HG03457 (cell line): ENCODE results near the gene DNM3.

Experiments
- ATAC-seq: cut with Tn5 transposase; IDR thresholded peaks from one replicate; pipeline ENCODE4 v1.9.1; 2021; ENCODE audit warnings: moderate number of reproducible peaks; ENCODE audit not compliant: unreplicated experiment

DNM3 gene

GRCh38 chr1:172266528-172267174 lies 425.4 kb downstream of the DNM3 start:
- no peak for ATAC-seq

DNA sequence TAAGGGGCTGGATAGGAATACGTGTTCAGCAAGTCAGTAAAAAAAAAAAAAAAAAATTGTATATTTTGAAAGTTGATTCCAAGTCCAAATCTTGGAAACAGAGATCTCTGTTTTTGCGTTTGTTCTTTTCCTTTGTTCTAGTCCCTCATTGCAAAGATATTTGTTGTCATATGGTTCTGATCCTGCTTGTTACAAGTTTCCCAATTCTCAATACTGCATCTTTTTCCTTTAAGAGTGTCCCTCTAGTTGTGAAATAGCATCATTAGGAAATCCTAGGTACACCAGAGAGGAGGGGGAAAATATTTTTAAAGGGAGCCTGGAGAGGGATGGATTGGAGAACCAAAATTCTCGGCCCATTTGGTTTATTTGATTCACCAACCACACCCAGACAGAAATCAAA lies 426.9 kb downstream of the DNM3 start:
- no peak for ATAC-seq

GRCh38 chr1:172269084-172269483 lies 427.8 kb downstream of the DNM3 start:
- no peak for ATAC-seq

DNA sequence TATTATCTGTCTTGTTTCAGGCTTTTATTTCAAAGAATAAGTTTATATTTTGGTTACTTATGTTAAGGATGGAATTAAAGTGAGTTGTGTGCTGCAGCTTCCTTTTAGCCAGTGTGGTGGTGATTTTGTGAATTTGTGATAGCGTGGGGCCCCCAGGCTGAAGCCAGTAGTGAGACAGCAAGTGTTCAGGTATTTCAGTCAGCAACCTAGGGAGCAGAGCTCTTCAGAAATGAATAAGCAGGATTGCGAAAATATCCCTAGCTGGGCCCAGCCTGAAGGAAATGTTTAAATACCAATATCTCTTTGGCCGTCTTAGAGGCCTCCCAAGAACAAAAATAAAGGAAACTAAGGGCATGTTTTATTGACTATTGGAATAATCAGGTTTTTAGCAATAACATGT lies 428.3 kb downstream of the DNM3 start:
- no peak for ATAC-seq

- ATAC-seq = no peak
Measured at GRCh38 chr1:172270605-172271004, 429.3 kb downstream of the DNM3 start.

DNA sequence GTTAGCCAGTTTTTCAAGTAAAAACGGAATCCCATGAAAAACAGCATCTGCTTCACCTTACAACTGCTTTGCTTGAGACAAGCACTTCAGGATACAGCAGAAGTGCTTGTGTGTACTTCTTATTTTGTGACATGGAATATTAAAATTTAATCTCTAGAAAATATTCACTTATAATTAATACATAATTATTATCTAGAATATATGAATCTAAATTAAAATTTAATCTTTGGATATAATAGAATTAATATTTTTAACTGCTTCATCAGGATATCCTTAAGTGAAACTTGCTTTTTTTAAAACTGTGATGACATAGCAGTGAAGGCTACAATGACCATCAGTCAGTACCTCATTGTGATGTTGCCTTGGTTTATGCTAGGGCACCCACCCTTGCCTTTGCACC lies 430.8 kb downstream of the DNM3 start:
- no peak for ATAC-seq

- ATAC-seq = no peak
Measured at GRCh38 chr1:172273647-172274396, 432.5 kb downstream of the DNM3 start.

DNA sequence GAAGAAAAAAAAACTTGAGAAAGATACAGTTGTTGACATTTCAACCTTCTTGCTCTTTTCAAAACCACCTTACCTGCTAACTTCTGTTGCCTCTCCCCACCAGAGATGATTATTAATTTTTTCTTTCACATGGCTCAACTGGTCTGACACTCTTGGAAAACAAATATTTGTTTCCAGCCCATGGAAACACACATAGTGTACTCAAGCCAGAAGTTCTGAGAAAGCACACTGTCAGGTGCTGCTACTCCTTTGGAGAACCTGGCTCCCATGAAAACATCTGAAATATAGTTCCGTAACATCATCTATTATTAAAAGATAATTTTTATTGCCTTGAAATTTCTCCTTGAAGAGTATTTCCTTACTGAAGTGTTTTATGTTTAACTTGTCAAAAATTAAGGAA lies 434.2 kb downstream of the DNM3 start:
- no peak for ATAC-seq

GRCh38 chr1:172276120-172276818 lies 435.0 kb downstream of the DNM3 start:
- ATAC-seq = no peak

DNA sequence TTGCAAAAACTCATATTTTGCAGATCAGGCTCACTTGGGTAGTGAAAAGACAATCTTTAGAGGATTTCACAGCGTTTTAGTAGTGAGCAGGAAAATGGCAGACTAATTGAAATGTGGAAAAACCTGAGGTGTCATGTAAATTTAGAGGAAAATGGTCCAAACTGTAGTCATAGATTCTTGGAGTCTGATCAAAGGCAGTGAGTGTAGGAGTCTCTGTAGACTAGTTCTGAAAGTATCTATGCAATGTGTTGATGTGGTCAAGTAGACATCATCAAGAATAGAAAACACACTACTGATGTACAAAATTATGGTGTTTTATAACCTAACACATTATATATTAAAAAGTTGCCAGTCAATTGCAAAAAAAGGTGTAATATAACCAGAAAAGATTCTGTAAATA lies 436.0 kb downstream of the DNM3 start:
- ATAC-seq = no peak

GRCh38 chr1:172277989-172278388 lies 436.7 kb downstream of the DNM3 start:
- ATAC-seq = no peak

DNA sequence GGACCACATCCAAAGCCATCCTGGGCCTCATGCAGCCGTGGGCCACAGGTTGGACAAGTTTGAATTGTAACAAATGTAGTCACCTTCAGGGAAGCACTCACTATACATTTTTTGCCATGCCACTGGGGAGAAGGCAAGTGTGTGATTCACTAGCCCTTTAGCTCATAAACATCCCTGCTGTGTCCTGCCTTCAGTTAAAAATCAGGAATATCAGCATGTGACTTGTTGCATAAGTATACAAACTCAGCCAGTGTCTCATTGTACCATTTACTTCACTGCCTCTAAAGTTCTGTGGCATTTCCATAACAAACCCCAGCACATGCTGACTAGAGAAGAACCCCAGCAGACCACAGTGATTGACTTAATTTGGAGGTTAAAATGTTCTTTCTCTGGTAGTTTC lies 437.2 kb downstream of the DNM3 start:
- no peak for ATAC-seq

DNA sequence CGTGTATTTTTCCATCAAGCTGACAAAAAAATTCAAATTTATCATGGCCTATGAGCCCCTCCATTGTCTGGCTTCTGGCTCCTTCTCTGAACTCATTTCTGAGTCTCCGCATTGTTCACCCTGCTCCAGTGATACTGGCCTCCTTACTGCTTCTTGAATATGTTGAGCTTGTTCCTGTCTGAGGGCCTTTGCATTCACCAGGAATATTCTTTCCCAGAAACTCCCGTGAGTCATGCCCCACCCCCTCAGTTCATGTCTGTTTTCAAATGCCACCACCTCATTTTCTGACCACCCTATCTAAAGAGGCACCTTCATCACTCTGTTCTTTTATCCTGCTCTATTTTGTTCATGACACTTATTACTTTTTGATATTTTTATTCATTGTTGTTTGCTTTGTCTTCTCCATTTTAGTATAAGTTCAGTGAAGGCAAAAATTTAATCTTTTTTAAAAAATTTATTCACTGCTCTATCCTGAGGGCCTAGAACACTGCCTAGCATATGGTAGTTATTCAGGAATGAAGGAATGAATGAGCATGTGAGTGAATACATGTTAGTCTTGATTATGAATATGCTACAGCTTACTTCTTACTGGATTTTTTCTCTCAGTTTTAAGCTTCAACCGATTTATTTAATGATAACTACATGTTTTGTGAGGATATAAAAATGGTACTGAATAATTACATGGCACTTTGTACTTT lies 438.8 kb downstream of the DNM3 start:
- ATAC-seq = no peak

DNA sequence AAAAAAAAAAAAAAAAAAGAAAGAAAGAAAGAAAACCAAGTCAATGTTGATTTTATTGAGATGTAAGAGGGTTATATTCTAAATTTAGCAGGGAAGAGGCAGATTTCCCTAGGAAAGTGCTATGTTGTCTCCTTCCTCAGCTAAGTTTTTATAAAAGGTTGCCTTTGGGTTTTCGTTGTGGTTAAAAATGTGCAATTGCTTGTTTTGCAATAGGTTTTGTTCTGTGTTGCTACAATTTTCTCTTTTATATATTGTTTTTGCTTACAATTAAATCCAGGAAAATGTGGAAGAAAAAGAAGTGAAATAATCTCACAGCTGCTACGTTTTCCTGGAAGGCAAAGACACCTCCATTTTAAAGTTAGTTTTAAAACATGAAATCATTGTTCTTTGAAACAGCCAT lies 442.5 kb downstream of the DNM3 start:
- ATAC-seq = no peak

DNA sequence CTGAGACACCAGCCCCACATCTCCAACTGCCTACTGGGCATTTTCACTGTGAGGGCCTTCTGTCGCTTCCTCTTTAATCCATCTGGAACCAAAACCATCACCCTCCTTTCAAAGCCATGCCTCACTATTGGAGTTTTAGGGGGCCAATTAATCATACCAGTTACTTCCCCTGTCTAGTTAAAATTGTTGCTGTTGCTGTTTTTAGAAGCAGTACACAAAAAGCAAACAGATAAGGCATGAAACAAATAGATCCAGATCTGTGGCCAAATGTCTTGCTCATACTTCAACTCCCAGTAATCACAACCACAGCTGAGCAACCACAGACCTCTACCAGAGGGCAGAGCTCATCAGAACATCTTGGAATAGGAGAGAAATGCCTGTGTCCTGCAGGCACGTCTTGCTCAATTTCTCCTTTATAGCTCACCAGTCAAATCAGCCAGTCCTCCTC lies 445.4 kb downstream of the DNM3 start:
- ATAC-seq = no peak

DNA sequence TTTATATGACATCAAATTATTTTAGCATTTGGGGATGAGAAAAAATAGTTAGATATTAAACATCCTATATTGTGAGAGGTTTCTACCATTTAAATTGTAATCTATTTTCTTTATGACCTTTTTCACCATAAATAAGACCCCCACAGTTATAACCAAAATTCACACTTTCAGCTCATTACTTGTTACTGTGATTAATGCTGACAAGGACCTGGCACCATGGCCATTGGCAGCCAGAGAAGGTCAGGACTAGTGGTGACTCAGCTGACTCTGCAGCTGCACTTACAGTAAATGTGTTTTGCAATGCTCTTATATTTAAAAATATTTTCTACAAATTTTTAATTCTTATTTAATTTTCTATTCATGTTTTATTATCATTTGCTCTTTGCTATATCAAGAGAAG lies 445.9 kb downstream of the DNM3 start:
- ATAC-seq = no peak

GRCh38 chr1:172288581-172288980 lies 447.3 kb downstream of the DNM3 start:
- no peak for ATAC-seq

DNA sequence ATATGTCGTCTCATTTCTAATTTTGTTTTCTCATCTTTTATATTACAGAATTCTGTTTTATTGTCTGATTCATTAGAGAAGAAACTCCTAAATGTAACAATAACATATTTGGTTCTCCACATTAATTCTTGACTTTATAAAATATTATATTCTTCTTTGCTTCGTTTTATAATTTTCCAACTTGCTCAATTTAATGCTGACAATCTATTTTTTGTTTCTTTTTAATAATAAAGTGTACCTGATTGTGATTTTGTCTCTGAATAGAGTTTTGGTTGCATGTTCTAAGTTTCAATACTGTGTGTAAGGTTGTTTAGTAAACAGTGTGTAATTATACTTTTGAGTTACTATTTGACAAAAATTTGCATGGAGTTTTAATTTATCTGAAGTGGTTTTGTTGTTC lies 448.1 kb downstream of the DNM3 start:
- ATAC-seq = no peak

DNA sequence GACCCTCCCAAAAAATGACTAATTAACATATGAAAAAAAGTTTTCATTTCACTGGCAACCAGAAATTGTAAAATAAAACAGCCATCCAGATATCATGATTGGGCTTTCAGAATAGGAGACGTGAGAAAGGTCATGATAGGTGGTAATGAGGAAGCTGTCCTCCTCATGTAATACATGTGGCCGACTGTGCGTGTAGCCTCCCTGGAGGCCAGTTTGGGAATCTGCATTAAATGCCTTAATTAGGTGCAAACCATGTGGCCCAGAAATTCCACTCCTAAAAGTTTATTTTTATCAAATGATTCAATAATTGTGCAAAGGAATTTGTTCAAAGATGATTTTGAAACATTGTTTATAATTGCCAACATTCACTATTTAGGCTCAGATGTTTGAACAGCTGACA lies 451.5 kb downstream of the DNM3 start:
- no peak for ATAC-seq

GRCh38 chr1:172293429-172293828 lies 452.1 kb downstream of the DNM3 start:
- ATAC-seq = no peak

- no peak for ATAC-seq
Measured at GRCh38 chr1:172298141-172298540, 456.8 kb downstream of the DNM3 start.
